B cell (primary cell): ENCODE measurements around the gene OTOGL. TPM values are rescaled to one million over a fixed set of nuclear protein-coding genes. Genes with fewer than 3 reads are reported as not detected.

Source experiments
- ATAC-seq: fragments of 200-7000 bp; cut with Tn5 transposase; one replicate; pipeline ENCODE4 v1.10.0; 2021; ENCODE audit warnings: low read depth, mild to moderate bottlenecking, moderate number of reproducible peaks, moderate library complexity
- CTCF ChIA-PET: fragments of 350-600 bp; sonication (Branson Sonifier 250); formaldehyde crosslinking; loops from one replicate; lab custom pipeline; 2021; ENCODE audit warnings: antibody characterized with exemption, inconsistent platforms; lab: Charles Lee
- POLR2A ChIA-PET: fragments of 350-600 bp; sonication (Branson Sonifier 250); formaldehyde crosslinking; loops from one replicate; lab custom pipeline; 2021; ENCODE audit warnings: antibody characterized with exemption; lab: Charles Lee
- DNase-seq: peaks from one replicate; pipeline ENCODE4 v3.0.0; 2013
- H2AFZ ChIP-seq: 2 replicates; pipeline ENCODE4 v1.6.1; 2012; ENCODE audit warnings: mild to moderate bottlenecking, low read depth, low read length; ENCODE audit not compliant: insufficient read depth, poor library complexity, severe bottlenecking
- H3K27ac ChIP-seq, 2 donors: 1 replicate in 1 of 2; 2 replicates in 1 of 2; pipeline ENCODE4 v1.5.1; 2012 to 2013; ENCODE audit warnings: low read length in 2 of 2, mild to moderate bottlenecking in 2 of 2, moderate library complexity in 1 of 2
- H3K27me3 ChIP-seq, 4 experiments: fragments of 200-600 bp in 1 of 4; sonication (generic) in 1 of 4; replicated peaks in 1 of 4; 1 replicate in 2 of 4; 2 replicates in 2 of 4; pipeline versions ENCODE4 v1.6.1 to v1.7.0; 2013 to 2016; ENCODE audit warnings: low read length in 3 of 4, mild to moderate bottlenecking in 2 of 4, mixed read lengths in 1 of 4, moderate library complexity in 1 of 4; ENCODE audit not compliant: insufficient read depth in 4 of 4, control insufficient read depth in 3 of 4; ENCODE audit errors: control extremely low read depth in 1 of 4
- H3K36me3 ChIP-seq, 2 experiments: replicated peaks in 1 of 2; 1 replicate in 1 of 2; 2 replicates in 1 of 2; pipeline versions ENCODE4 v1.6.1 to v1.7.1; 2013; ENCODE audit warnings: low read length in 1 of 2; ENCODE audit not compliant: insufficient read depth in 2 of 2, control insufficient read depth in 1 of 2; ENCODE audit errors: control extremely low read depth in 1 of 2, extremely low read depth in 1 of 2
- H3K4me1 ChIP-seq, 2 donors: fragments of 200-600 bp in 1 of 2; sonication (generic) in 1 of 2; 1 replicate in 1 of 2; 2 replicates in 1 of 2; pipeline versions ENCODE4 v1.5.1 to v1.6.1; 2013 to 2017; ENCODE audit warnings: low read length in 2 of 2; ENCODE audit not compliant: control insufficient read depth in 2 of 2, insufficient read depth in 2 of 2
- H3K4me2 ChIP-seq: replicated peaks from 2 replicates; pipeline ENCODE3; 2012; ENCODE audit warnings: mild to moderate bottlenecking, low read depth, low read length; ENCODE audit not compliant: poor library complexity, severe bottlenecking
- H3K4me3 ChIP-seq, 5 experiments: fragments of 200-600 bp in 1 of 5; sonication (generic) in 1 of 5; 1 replicate in 3 of 5; 2 replicates in 2 of 5; pipeline versions ENCODE4 v1.5.1 to v1.7.0; 2011 to 2016; ENCODE audit warnings: low read length in 4 of 5, mild to moderate bottlenecking in 4 of 5, low read depth in 2 of 5, control low read depth in 1 of 5, moderate library complexity in 1 of 5; ENCODE audit not compliant: insufficient read depth in 1 of 5; ENCODE audit errors: control extremely low read depth in 1 of 5, extremely low read depth in 1 of 5
- H3K79me2 ChIP-seq: fragments of 200-600 bp; sonication (generic); one replicate; pipeline ENCODE4 v1.6.0; 2016; ENCODE audit warnings: low read length; ENCODE audit not compliant: control insufficient read depth, insufficient read depth
- H3K9ac ChIP-seq: fragments of 200-600 bp; sonication (generic); 2 replicates; pipeline ENCODE4 v1.6.1; 2017; ENCODE audit warnings: mild to moderate bottlenecking, low read length, moderate library complexity
- H3K9me3 ChIP-seq, 3 donors: one replicate each; pipeline versions ENCODE4 v1.6.1 to v1.7.1; 2013; ENCODE audit warnings: low read length in 2 of 3; ENCODE audit not compliant: control insufficient read depth in 2 of 3, insufficient read depth in 1 of 3; ENCODE audit errors: control extremely low read depth in 1 of 3
- H4K20me1 ChIP-seq: 2 replicates; pipeline ENCODE4 v1.6.0; 2012; ENCODE audit warnings: mild to moderate bottlenecking, low read length; ENCODE audit not compliant: insufficient read depth, control insufficient read depth, poor library complexity, severe bottlenecking
- H3K27ac Mint-ChIP-seq: one replicate; pipeline ENCODE4 v1.8.0; 2021; ENCODE audit warnings: mixed read lengths
- H3K27me3 Mint-ChIP-seq: one replicate; pipeline ENCODE4 v1.8.0; 2021; ENCODE audit warnings: mixed read lengths
- H3K4me1 Mint-ChIP-seq: one replicate; pipeline ENCODE4 v1.8.0; 2021; ENCODE audit warnings: mixed read lengths
- H3K4me3 Mint-ChIP-seq: one replicate; pipeline ENCODE4 v1.8.0; 2021; ENCODE audit warnings: mixed read lengths
- H3K9me3 Mint-ChIP-seq: one replicate; pipeline ENCODE4 v1.8.0; 2022; ENCODE audit warnings: mixed read lengths; ENCODE audit not compliant: insufficient read depth
- EZH2 ChIP-seq: IDR thresholded peaks from 2 replicates; pipeline ENCODE4 v1.6.1; 2012; ENCODE audit warnings: borderline replicate concordance, low read depth, mild to moderate bottlenecking, moderate library complexity, low read length; ENCODE audit not compliant: insufficient read depth, poor library complexity, severe bottlenecking
- WGBS: methylation state at CpG from one replicate; pipeline ENCODE4 v1.1.5; 2013; ENCODE audit warnings: missing lambda C conversion rate; ENCODE audit not compliant: insufficient coverage; 5-methylcytosine and 5-hydroxymethylcytosine counted together
- intact Hi-C: fragments of 100-400 bp; cut with micrococcal nuclease; formaldehyde crosslinking; loops from one replicate; pipeline ENCODE4 v1.10.0; 2022
- polyA plus RNA-seq: library from polyadenylated mRNA; depleted of rRNA; stranded (reverse); fragments of >200 nt; gene quantifications from 2 replicates; pipeline ENCODE4 v1.2.3, GENCODE V29; 2012
- total RNA-seq, 2 donors: library from RNA; stranded (reverse); fragments of 120-200 nt in 1 of 2; gene quantifications; 1 replicate in 1 of 2; 2 replicates in 1 of 2; pipeline versions ENCODE4 v1.2.3 to v1.2.4, GENCODE V29; 2013 to 2022
- TF ChIP-seq, protein P1 (sequence below): fragments of 200-600 bp; IDR thresholded peaks from one replicate; pipeline ENCODE4 v1.8.0; 2022; ENCODE audit warnings: antibody characterized with exemption, mild to moderate bottlenecking

OTOGL gene
- total and polyA plus RNA-seq, 2 donors (not counting 1 experiment from before 2014, with no cell fraction given), result not detected

DNA sequence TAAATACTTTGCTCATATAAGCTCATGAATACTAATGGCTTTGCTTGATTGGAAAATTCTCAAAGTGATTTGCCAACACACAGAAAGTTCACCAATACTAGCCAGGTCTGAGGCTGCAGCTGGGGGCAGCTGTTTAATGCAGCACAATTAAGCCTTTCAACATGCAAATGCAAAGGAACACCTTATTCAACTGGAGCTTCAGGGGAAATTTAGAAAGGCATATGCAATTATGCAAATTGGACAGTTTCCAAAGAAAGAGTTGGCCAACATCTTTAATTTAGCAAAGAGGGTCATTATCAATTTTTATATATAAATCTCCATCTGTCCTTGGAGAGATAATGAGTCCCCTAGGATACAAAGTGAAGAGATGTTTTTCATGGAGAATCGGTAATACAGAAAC, 40.2 kb upstream of the OTOGL start:
- Histone ChIP-seq H3K4me2 (no peak overlapping the region), H3K79me2 (no peaks in the 10 kb centered on the region), H3K4me3 (no peak overlapping the region), H3K27me3 (no peaks in the 10 kb centered on the region), H3K9ac (no peak overlapping the region), H3K36me3 (no peaks in the 10 kb centered on the region), H3K4me1 (no peaks in the 10 kb centered on the region), H3K27ac (no peak overlapping the region), H2AFZ (no peak overlapping the region), H4K20me1 (no peaks in the 10 kb centered on the region), H3K9me3 (no peaks in the 10 kb centered on the region)
- no peaks in the 10 kb centered on the region for H3K4me1 Mint-ChIP-seq
- intact Hi-C loops, result no loop called here
- POLR2A ChIA-PET, result no interaction called here
- no peaks in the 10 kb centered on the region for H3K9me3 Mint-ChIP-seq
- ATAC-seq (no peak), DNase-seq (no peak)
- no peak overlapping the region for H3K4me3 Mint-ChIP-seq
- CTCF ChIA-PET, result no interaction called here
- H3K27ac Mint-ChIP-seq, result no peak overlapping the region
- WGBS, result no CpG with 5 or more reads among the region's 1 CpG
- TF ChIP-seq, protein P1, sequence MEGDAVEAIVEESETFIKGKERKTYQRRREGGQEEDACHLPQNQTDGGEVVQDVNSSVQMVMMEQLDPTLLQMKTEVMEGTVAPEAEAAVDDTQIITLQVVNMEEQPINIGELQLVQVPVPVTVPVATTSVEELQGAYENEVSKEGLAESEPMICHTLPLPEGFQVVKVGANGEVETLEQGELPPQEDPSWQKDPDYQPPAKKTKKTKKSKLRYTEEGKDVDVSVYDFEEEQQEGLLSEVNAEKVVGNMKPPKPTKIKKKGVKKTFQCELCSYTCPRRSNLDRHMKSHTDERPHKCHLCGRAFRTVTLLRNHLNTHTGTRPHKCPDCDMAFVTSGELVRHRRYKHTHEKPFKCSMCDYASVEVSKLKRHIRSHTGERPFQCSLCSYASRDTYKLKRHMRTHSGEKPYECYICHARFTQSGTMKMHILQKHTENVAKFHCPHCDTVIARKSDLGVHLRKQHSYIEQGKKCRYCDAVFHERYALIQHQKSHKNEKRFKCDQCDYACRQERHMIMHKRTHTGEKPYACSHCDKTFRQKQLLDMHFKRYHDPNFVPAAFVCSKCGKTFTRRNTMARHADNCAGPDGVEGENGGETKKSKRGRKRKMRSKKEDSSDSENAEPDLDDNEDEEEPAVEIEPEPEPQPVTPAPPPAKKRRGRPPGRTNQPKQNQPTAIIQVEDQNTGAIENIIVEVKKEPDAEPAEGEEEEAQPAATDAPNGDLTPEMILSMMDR, result no peak
- no peak for TF ChIP-seq EZH2
- no peaks in the 10 kb centered on the region for H3K27me3 Mint-ChIP-seq

DNA sequence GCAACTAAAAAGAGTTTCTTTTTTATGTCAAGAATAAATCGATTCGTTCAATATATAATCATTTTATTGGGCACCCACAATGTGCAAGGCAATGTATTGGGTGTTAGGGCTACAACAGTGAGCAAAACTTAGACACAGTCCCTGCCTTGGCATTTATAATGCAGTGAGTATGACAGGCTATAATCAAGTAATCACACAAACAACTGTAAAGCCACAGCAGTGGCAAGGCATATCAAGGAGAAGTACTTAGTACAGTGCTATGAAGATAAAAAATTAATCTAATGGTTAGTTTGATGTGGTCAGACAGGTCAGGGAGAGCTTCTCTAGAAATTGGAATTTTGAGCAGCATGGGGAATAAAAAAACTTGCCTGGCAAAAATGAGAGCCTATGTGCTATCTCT, 39.5 kb upstream of the OTOGL start:
- Histone ChIP-seq H3K9ac (no peak overlapping the region), H3K36me3 (no peaks in the 10 kb centered on the region), H4K20me1 (no peaks in the 10 kb centered on the region), H3K79me2 (no peaks in the 10 kb centered on the region), H3K4me3 (no peak overlapping the region), H3K27me3 (no peaks in the 10 kb centered on the region), H3K9me3 (no peaks in the 10 kb centered on the region), H3K27ac (no peak overlapping the region), H3K4me1 (no peaks in the 10 kb centered on the region), H3K4me2 (no peak overlapping the region), H2AFZ (no peak overlapping the region)
- CTCF ChIA-PET, result no interaction called here
- Mint-ChIP-seq H3K27ac (no peak overlapping the region), H3K27me3 (no peaks in the 10 kb centered on the region), H3K4me3 (no peak overlapping the region), H3K9me3 (no peaks in the 10 kb centered on the region), H3K4me1 (no peaks in the 10 kb centered on the region)
- ATAC-seq (no peak), DNase-seq (no peak)
- no CpG with 5 or more reads among the region's 2 CpGs for WGBS
- POLR2A ChIA-PET, result no interaction called here
- TF ChIP-seq EZH2, result no peak
- TF ChIP-seq, protein P1, result no peak
- intact Hi-C loops, result no loop called here
